Cerebellar nuclear complex (tissue), 1 donor: ENCODE results near the gene KCNMA1.

Experiments used
- DNase-seq, 2 experiments: peaks; one replicate each; lab custom pipeline; 2025; lab: John Stamatoyannopoulos, UW

Gene KCNMA1

DNA sequence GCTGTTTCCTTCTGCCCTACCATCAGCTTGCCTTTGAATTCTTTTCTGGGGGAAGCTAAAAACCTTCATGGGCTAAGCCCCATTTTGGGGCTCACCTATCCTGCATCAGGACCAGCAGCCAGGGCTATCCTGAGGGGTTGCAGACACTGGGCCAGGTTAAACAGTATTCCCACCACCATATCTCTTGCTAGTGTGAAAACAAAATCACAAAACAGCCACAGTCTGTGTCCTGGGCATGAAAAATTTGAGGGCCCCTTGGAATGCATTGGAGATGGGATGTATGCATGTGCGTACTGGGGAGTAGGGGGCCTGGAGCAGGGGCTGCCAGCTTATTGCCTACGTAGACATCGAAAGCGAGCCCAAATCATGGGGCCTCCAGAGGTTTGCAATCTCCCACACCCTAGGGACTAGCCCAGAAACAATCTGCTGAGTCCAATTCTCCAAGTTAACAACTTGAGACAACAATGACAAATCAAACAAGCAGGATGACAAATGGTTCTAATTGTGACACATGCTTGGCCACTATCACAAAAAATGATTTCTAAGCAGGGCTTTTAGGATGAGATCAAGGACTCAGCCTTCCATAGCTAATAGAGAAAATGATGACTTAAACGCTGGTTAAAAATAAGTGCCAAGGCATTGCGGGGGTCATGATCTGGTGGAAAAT lies 557.1 kb downstream of the KCNMA1 start:
- no peak for DNase-seq

DNA sequence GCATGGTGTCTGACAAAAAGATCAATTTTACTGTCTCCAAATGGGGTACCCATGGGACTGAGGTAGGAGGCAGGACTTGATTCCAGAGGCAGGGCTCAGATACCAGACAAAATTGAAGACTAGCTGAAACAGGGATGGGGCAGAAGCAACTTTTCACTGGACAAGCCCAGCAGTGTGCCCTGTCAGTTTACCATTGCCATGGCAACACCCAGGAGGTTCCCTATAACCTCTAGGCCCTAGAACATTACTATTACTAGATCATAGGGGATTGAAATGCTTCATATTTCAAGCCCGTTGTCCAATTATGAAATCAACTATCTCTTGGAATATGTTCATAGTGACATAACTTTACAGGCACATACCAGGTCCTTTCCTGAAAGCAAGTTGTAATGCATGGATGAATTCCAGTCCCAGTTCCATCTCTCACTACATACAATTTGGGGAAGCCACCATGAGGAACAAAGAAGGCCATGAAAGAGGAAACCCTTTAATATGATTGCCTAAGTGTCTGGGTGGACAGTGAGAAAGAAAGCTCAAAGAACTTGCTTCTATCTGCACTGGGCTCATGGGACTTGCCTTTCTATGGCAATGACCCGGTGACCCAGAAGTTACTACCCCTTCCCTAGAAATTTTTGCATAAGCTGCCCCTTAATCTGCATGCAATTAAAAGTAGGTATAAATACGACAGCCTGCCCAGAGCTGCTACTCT lies 557.9 kb downstream of the KCNMA1 start:
- no peak for DNase-seq

DNA sequence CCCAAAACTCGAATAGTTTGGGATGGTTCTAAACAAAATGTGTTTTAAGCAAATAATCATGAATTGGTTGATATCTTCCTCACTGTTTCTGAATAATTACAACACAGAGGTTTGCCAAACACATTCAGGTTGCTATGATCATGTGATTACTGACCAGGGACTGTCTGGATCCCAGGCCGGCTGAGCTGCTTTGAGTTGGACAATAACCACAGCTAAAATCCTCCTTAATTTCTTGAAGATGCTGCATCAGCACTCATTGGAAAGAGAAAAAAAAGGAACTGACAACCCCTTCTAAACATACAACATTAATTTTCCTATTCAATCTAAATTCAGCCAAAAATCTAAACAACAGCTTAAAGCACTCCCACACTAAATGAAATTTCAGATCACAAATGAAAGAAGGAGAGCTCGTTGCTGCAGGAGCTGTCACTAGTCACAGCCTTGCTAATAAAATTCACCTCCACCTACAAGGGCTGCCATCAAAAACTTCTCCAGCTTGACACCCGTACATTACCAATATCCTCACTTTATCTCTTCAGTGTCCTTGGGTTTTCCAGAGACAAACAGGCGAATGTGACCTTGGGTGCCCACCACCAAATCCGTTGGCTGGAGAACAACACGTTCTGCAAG lies 560.2 kb downstream of the KCNMA1 start:
- DNase-seq, result no peak

DNA sequence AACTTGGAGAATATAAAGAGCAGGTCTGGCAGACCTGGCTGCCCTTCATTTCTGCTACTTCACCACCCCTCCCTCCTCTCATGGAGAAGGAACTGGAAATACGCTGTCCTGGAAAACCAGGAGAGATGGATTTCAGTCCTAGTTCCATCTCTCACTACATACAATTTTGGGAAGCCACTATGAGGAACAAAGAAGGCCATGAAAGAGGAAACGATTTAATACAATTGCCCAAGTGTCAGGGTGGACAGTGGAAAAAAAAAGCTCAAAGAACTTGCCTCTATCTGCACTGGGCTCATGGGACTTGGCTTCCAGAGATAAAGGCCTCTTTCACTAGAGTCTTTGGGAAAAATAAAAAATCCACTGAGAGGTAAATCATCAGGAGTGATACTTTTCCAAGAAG lies 561.7 kb downstream of the KCNMA1 start:
- no peak for DNase-seq

DNA sequence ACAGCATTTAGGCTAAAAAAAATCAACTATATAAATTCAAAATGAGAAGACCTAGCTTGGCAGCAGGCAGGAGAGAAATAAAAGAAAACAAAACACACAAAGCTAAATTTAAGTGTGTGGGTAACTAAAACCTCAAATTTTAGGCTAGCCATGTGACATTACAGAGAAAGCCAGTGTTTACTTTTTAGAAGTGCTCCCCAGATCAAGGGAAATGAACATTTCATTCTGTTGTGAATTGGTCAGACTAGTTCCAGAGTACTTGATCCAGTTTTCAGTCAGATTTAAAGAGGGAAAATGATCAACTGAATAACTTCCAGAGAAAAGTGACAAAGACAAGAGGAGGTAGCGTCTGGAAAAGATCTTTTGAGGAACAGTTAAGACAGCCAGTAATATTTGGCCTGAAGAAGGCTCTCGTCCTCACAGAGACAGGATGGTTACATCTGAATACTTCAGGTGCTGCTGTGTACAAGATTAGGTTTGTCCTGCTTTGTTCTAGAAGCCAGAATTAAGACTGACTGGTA lies 563.4 kb downstream of the KCNMA1 start:
- DNase-seq, result no peak

DNA sequence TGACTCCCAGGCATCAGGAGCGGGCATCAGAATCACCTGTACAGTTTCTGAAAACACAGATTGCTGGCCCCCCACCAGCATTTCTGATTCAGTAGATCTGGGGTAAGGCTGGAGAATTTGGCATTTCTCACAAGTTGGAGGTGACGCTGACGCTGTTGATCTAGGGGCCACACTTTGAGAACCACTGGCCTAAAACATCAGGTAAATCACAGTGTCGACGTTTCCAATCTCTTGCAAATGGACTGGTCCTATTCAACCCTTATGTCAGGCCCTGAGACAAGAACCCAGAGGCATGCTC lies 564.0 kb downstream of the KCNMA1 start:
- DNase-seq, result no peak

DNA sequence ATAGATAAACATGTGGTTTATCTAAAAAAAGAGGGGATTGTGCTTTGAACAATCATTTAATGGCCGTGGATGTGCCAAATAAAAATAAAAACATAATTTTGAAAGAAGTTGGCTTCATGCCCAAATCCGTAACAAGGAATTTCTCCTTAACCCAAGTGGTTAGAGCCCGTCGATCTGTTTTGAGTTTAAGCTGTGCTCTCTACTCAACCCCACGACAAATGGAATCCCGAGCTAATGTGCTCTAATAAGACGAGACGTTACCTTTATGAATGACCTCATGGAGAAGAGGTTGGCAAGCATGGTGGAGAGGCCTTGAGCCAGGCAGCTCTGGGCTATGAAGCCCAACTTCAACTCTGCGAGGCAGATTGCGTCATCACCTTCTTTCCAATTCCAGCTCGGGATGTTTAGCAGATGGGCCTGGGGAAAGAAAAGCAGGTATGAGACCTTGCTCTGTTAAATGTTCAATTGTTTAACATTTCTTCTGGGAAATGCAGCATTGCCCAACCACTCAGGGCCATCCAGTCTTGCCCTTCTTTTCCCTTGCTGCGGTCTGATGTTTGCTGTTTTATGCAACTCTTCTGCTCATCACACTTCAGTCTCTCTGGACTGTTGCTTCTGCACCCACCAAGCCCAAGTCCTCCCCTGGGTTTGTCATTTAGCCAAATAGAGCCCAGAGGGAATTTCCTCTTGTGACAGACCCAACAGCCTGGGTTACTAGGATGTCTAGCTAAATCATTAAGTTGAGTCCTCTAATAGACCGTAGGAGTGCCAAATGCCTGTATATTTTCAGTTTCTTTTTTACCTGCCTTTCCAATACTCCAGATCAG lies 564.6 kb downstream of the KCNMA1 start:
- DNase-seq, result no peak

DNA sequence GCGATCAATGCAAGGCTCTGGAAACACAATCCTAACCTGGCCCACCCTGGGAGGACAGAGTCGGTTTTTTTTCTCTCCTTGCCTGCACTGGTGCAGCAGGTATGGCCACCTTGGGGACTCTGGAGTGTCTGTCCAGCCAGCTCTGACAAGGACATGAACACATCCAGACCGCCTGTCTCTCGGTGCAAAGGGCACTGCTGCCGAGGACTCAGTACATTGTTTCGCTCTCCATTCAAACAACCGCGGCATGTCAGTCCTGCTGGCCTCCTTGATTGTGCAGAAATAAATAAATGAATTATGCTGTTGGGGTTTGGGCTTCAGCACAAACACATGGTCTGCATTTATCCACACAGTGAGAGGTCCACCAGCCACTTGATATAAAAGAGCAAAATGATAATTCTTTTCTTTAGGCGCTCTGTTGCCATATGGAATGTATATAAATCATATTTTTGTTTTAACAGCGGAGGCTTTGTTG lies 565.2 kb downstream of the KCNMA1 start:
- no peak for DNase-seq

DNA sequence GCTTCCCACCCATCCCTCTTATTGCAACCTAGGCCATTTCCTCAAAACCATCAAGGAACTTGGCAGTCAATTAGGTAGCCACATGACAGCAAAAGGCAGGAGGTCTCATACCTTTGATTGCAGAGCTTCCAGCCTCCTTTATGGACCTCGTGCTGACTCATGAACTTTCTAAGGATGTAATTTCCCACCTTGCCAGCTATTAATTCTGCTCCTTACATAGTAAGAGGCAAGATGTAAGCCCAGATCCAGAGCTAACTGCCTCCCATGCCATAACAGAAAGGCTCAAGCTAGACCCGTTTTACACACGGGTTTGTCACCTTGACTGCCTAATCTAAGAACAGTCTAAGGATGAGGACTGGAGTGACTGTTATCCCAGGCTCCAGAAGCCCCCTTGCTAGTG lies 565.7 kb downstream of the KCNMA1 start:
- DNase-seq, result no peak

DNA sequence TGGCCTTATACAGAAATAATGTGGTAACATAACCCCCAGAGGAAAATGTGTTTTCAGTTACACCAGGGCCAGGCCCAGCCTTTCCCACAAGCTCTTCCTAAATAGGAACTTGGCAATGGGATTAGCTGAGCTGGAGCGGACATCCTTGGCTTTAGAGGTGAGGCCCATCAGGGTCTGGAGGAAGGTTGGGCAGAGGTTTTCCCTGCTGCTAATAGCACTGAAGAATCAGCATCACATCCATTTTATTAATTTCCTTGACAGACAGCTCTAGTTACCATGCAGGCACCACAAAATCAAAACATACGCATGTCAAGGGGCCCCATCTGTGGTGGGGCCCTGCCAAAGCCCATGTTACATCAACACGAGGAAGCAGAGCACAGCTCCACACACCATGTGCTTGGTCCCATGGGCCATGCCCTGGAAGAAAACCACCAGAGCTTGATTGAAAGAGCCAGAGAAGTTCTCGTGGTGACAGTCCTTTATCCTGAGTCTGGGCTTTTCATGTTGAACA lies 566.6 kb downstream of the KCNMA1 start:
- DNase-seq, result no peak

DNA sequence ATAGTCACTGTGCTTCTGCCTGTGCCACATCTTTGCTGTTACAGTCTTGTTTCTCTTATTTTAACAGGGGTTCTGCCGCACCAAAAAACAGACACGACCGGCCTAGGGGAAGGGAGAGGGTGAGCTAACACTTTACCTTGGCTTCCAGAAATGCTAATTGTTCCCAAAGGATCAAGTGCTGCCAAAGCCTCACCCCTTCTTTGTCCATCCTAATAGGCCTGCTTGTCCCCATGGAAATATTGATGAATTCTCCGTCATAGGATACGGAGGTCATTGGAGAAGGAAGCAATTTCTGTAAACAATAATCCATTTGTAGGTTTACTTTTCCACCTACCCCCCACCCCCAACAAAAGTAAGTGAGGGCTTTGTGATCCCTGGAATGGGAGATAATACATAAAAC lies 567.3 kb downstream of the KCNMA1 start:
- DNase-seq, result no peak

DNA sequence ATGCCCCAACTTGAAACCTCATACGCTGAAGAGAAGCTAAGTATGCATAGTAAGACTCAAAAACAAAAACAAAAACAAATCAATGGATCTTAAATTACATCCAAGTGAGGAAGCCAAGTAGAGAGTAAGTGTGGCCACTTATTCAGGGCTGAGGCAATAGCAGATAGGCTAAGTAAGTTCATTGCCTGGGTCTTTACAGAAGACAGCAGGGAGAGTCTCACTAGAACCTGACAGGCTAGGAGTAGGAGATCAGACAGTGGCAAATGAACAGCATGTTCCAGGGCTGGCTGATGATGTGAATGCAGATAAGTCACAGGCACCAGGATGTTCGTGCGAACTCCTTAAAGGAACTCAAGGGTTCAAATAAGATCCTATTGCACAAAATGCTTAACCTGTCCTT lies 568.6 kb downstream of the KCNMA1 start:
- DNase-seq, result no peak

DNA sequence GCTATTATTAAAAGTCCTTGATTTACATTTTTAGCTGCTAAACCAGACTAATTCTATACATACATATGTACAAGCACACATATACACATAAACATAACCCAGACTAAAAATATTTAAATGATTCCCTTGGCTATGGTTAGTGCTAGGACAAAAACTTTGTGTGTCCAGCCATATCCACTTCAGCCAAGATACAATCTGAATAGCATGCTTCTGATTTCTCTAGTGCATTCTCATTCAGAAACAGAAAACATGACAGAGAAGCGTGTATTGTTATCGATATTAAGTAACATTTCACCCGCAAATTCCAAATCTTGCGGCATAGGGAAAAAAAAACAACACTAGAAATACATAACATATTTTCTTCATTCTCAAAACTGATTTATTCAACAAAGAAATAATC lies 569.3 kb downstream of the KCNMA1 start:
- DNase-seq, result no peak

DNA sequence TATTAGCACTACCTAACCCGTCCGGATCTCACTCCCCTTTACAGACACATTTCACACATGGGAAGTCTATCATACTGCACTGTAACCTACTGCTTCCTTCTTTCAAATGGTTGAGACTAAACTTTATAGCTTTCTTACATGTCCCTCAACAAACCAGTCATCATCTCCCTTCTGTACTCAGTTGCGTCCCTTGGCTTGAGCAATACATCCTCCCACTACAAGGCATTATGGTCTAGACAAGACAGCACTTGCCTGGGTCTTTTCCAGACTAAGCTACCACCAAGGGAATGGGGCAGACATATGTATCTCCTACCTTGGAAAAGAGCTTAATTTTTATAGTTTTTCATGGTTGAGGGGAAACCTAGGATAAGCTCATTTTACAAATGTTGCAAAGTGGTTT lies 575.2 kb downstream of the KCNMA1 start:
- no peak for DNase-seq

DNA sequence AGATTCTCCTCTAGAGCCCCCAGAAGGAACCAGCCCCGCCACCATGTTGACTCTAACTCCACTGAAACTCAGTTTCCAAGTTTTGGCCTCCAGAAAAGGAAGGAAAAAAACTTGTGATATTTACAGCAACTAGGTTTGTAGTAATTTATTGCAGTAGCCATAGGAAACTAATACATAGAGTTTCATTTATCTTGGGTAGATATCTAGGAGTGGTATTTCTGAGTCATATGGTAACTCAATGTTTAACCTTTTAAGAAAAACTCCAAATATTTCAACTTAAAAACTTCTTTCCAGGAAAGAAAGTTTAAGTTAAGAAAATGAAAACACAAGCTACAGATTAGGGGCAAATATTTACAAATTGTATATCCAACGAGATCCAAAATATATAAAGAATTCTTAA lies 576.7 kb downstream of the KCNMA1 start:
- no peak for DNase-seq

DNA sequence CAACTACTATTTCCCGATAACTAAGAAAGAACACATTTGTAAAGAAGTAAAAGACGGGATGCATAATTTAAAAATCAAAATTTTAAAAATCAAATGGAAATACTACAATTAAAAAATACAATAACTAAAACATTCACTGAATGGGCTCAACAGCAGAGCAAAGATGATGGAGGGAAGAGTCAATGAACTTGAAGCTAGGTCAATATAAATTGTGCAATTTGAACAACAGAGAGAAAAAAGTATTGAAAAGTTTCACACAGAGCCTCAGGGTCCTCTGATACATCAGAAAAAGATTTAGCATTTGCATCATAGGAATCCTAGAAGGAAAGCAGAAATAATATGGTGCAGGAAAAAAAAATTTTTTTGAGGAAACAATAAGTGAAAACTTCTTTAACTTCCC lies 581.0 kb downstream of the KCNMA1 start:
- no peak for DNase-seq

DNA sequence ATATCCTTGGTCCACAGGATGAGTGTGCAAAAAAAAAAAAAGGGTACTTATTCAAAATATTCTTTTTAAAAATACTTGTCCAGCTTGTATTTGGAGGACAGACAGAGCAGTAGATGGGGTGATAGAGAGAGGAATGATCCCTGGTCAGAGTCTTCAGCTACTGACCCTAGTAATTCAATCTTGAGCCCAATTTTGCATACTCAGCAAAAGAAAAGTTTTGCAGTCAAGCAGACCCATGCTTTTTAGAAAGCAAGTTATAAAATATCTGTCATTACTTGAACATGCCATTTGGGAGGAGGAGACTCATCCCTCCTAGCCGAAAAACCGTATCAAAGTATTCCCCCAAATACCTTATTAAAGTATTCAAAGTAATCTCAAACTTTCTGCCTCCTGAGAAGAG lies 585.0 kb downstream of the KCNMA1 start:
- DNase-seq, result no peak

DNA sequence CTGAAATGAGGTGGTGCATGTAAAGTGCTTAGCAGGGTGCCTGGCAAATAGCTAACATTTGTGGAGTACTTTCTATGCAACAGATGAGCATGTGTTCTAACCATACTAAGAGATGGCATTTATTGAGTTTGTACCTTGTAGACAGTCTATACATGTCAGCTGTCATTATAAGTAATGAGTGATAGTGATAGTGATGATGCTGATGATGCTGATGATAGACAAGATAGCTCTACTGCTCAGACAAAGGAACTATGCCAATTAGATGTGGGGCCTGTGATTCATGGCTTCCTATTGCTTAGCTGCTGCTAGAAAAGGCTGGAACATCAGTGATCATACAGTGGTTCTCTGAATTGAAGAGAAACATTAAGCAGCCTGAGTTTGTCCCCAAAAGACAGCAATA lies 585.8 kb downstream of the KCNMA1 start:
- DNase-seq, result no peak

DNA sequence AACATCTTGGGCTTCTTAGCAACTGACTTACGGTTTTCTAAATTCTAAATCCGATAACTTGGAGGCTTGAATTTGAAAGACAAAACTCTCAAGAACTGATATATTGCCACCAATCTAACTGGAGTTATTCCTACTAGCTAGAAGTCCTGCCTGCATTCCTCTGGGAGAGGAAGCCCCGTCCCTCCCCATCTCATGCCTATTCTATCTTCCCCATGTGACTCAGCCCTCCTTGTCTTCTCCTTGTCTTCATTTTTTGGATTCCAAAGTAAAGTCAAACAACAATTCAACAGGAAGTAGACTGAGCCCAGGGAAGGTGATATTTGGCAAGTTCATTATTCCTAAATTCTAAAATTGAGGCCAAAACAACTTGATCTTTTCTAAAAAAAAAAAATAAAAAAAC lies 587.7 kb downstream of the KCNMA1 start:
- DNase-seq, result no peak

DNA sequence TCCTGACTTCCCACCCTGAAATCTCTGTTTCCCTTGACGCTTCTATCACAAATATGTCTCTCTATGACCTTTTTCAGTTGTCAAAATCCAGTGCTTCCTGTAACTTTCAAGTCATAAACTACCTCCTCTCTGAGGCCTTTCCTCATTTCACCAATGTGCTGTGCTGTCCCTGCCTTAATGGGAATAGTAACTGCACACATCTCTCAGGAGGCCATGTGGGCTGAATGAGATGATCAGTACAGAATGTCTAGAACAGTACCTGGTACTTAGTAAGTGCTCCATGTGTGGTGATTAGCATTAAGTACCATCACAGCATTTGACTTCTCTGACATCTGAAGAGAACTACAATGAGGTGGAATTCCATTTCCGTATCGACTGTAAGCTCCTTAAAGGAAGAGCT lies 588.5 kb downstream of the KCNMA1 start:
- DNase-seq, result no peak

DNA sequence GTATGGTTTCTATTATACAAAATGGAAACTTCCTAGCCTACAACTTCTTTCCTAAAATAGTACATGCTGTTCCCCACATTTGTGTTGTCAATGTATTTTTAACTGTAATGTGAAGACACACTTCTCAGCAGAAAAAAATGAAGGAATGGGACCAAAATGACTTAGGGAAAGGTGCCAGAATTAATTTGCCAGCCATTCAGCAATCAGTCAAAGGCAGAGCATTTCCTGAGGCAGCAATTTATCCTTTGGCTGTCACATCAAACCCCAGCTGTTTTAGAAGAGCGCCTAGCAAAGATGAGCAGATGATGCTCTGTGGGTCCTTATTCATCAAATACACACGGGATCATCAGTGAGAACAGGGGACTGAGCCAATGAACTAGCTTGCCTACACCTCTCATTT lies 592.5 kb downstream of the KCNMA1 start:
- DNase-seq, result no peak

DNA sequence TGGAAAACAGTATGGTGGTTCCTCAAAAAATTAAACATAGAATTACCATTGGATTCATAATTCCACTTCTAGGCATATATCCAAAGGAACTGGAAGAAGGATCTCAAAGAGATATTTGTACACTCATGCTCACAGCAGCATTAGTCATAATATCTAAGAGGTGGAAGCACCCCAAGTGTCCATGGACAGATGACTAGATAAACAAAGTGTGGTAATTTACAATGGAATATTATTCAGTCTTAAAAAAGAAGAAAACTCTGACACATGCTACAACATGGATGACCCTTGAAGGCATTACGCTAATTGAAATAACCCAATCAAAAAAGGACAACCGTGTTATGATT lies 594.2 kb downstream of the KCNMA1 start:
- DNase-seq, result no peak
